NB4 (cell line): ENCODE results near the gene HRNR.
"Not testable (repeated sequence)": the region's sequence is repeated elsewhere in the genome, so short reads cannot be mapped to it uniquely, and the experiment has no call there.

ENCODE experiments used
- DNase-seq: peaks from one replicate; pipeline ENCODE4 v3.0.0; 2010; ENCODE audit warnings: low read depth
- H3K4me3 ChIP-seq: one replicate; pipeline ENCODE4 v1.5.1; 2011; ENCODE audit warnings: mild to moderate bottlenecking, low read depth, low read length, moderate library complexity
- MYC ChIP-seq: IDR thresholded peaks from 2 replicates; pipeline ENCODE4 v1.6.1; 2011; ENCODE audit warnings: low read depth, low read length
- POLR2A ChIP-seq: IDR thresholded peaks from 2 replicates; pipeline ENCODE4 v1.6.1; 2011; ENCODE audit warnings: mild to moderate bottlenecking; ENCODE audit not compliant: insufficient read length; ENCODE audit errors: extremely low read depth
- TF ChIP-seq, protein P1 (sequence below): IDR thresholded peaks from one replicate; pipeline ENCODE4 v1.5.1; 2012; ENCODE audit warnings: low read depth, low read length
- TF ChIP-seq, protein P2 (sequence below): IDR thresholded peaks from 2 replicates; pipeline ENCODE4 v1.6.1; 2011; ENCODE audit warnings: low read depth, low read length

Gene HRNR

DNA sequence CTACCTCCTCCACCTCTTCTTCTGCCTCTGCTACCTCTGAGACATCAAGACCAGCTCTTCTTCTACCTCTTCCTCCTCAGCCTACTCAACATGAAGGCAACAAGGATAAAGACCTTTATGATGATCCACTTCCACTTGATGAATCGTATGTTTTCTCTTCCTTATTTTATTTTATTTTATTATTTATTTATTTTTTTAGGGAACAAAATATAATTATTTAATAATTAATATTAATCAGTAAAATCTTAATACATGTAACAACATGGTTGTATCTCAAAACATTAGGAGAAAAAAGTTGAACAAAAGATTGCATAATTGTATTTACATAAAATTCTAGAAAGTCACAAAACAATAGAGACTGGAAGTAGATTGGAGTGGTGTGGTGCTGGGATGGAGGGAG is 13.1 kb upstream of the HRNR start:
- TF ChIP-seq, protein P1, sequence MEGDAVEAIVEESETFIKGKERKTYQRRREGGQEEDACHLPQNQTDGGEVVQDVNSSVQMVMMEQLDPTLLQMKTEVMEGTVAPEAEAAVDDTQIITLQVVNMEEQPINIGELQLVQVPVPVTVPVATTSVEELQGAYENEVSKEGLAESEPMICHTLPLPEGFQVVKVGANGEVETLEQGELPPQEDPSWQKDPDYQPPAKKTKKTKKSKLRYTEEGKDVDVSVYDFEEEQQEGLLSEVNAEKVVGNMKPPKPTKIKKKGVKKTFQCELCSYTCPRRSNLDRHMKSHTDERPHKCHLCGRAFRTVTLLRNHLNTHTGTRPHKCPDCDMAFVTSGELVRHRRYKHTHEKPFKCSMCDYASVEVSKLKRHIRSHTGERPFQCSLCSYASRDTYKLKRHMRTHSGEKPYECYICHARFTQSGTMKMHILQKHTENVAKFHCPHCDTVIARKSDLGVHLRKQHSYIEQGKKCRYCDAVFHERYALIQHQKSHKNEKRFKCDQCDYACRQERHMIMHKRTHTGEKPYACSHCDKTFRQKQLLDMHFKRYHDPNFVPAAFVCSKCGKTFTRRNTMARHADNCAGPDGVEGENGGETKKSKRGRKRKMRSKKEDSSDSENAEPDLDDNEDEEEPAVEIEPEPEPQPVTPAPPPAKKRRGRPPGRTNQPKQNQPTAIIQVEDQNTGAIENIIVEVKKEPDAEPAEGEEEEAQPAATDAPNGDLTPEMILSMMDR, result no peak
- TF ChIP-seq, protein P2, sequence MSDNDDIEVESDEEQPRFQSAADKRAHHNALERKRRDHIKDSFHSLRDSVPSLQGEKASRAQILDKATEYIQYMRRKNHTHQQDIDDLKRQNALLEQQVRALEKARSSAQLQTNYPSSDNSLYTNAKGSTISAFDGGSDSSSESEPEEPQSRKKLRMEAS, result no peak
- no peak for TF ChIP-seq MYC
- TF ChIP-seq POLR2A, result no peak
- no peak for DNase-seq
- no peak overlapping the region for H3K4me3 ChIP-seq

DNA sequence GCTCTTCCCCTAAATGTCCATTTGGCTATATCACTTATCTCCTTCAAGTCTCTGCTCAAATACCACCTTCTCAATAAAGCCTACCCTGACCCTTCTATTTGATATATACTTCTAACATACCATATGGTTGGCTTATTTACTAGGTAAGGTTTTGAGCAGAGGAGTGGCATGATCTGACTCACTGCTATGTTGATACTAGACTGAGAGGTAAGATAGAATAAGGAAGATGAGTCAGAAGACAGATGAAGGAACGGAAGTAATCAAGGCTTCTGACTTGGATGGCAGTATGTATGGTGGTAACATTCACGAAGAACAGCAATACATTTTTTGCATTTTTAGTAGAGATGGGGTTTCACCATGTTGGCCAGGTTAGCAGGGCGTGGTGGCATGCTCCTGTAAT is 4.8 kb upstream of the HRNR start:
- no peak for DNase-seq
- H3K4me3 ChIP-seq, result no peak overlapping the region
- TF ChIP-seq MYC (no peak), POLR2A (no peak)
- TF ChIP-seq, protein P2, result no peak
- TF ChIP-seq, protein P1, result no peak

GRCh38 chr1:152227310-152227928 is 3.4 kb upstream of the HRNR start:
- TF ChIP-seq POLR2A, result no peak
- TF ChIP-seq, protein P1, result no peak
- TF ChIP-seq MYC, result no peak
- TF ChIP-seq, protein P2, result no peak
- peak; percentile 4 for DNase-seq
- no peak overlapping the region for H3K4me3 ChIP-seq

DNA sequence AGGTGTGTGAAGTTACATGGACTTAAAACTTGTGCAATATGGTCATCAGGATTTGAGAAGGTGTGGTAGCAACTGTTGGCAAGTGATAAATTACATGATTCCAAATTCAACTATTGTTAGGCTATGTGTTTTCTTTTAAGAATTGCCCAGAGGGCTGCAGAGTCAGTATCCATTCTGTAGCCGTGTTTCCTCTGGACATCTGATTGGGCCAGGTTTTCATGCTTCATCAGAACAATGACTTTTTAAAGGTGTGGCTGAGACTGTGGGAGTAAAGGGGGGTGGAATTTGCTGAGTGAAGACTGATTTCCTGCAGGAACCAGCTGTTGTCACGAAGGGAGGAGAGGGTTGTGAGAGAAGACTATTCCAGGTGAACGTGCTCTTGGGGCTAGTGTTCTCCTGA is 1.7 kb upstream of the HRNR start:
- DNase-seq, result no peak
- TF ChIP-seq, protein P1, result no peak
- no peak for TF ChIP-seq MYC
- TF ChIP-seq, protein P2, result no peak
- H3K4me3 ChIP-seq, result no peak overlapping the region

- H3K4me3 ChIP-seq, result no peak overlapping the region
- TF ChIP-seq, protein P1, result no peak
- no peak for TF ChIP-seq POLR2A
- no peak for DNase-seq
Observed at GRCh38 chr1:152220166-152221163, 3.5 kb downstream of the HRNR start.

- not testable (repeated sequence) for H3K4me3 ChIP-seq, DNase-seq
Observed at GRCh38 chr1:152219438-152219837, 4.6 kb downstream of the HRNR start.
